A673 (cell line): ENCODE results near the gene HLCS. TPM values are rescaled to one million over a fixed set of nuclear protein-coding genes. Genes with fewer than 3 reads are reported as not detected.

Experiments used
- BruUV-seq: library from RNA; stranded (reverse); fragments of 400-500 nt; replicated peaks from 2 replicates; lab custom pipeline; 2021; lab: Mats Ljungman, UMichigan
- CTCF ChIA-PET: fragments of 300-600 bp; sonication (Branson Sonifier 250); formaldehyde crosslinking; loops from one replicate; lab custom pipeline; 2022; ENCODE audit warnings: antibody characterized with exemption; lab: Charles Lee
- POLR2A ChIA-PET: fragments of 300-600 bp; sonication (Branson Sonifier 250); formaldehyde crosslinking; loops from one replicate; lab custom pipeline; 2022; ENCODE audit warnings: antibody characterized with exemption; ENCODE audit not compliant: low non-redundant PET; lab: Charles Lee
- DNase-seq: peaks from one replicate; pipeline ENCODE4 v3.0.0-alpha.2; 2015; ENCODE audit warnings: low spot score
- H3K27ac ChIP-seq: fragments of 200-600 bp; sonication (generic); 2 replicates; pipeline ENCODE4 v1.5.1; 2016; ENCODE audit warnings: mixed run types, low read depth, mild to moderate bottlenecking, mixed read lengths, antibody characterized with exemption, low read length; ENCODE audit not compliant: poor library complexity, severe bottlenecking
- H3K27me3 ChIP-seq: fragments of 200-600 bp; sonication (generic); replicated peaks from 2 replicates; pipeline ENCODE4 v1.6.1; 2017; ENCODE audit warnings: mixed run types, low read depth, mild to moderate bottlenecking, mixed read lengths, antibody characterized with exemption, low read length; ENCODE audit not compliant: insufficient read depth, poor library complexity
- H3K36me3 ChIP-seq: fragments of 200-600 bp; sonication (generic); 2 replicates; pipeline ENCODE4 v1.6.1; 2016; ENCODE audit warnings: mixed run types, mild to moderate bottlenecking, mixed read lengths, antibody characterized with exemption, low read length; ENCODE audit not compliant: insufficient read depth, poor library complexity, severe bottlenecking
- H3K4me1 ChIP-seq: fragments of 200-600 bp; sonication (generic); 2 replicates; pipeline ENCODE4 v1.6.1; 2017; ENCODE audit warnings: mixed run types, mild to moderate bottlenecking, mixed read lengths, antibody characterized with exemption, low read length; ENCODE audit not compliant: insufficient read depth, poor library complexity, severe bottlenecking
- H3K4me3 ChIP-seq: fragments of 200-600 bp; sonication (generic); 2 replicates; pipeline ENCODE4 v1.5.1; 2016; ENCODE audit warnings: low read depth, mixed run types, mild to moderate bottlenecking, mixed read lengths, low read length; ENCODE audit not compliant: poor library complexity, severe bottlenecking
- H3K9me3 ChIP-seq: fragments of 200-600 bp; sonication (generic); 2 replicates; pipeline ENCODE4 v1.6.1; 2016; ENCODE audit warnings: mixed run types, low read depth, mild to moderate bottlenecking, mixed read lengths, antibody characterized with exemption, low read length; ENCODE audit not compliant: poor library complexity, severe bottlenecking
- EZH2 ChIP-seq: fragments of 200-600 bp; sonication (generic); IDR thresholded peaks from 2 replicates; pipeline ENCODE4 v1.6.1; 2017; ENCODE audit warnings: borderline replicate concordance, low read depth, mild to moderate bottlenecking, mixed read lengths, antibody characterized with exemption, low read length; ENCODE audit not compliant: poor library complexity, severe bottlenecking
- intact Hi-C: fragments of 100-400 bp; cut with micrococcal nuclease; formaldehyde crosslinking; loops from one replicate; pipeline ENCODE4 v1.10.0; 2022; ENCODE audit not compliant: unreplicated experiment
- total RNA-seq: library from RNA; stranded (reverse); gene quantifications from 2 replicates; pipeline ENCODE4 v1.2.3, GENCODE V29; 2021
- TF ChIP-seq, protein P1 (sequence below): fragments of 300-800, 200-600 bp; sonication (generic); conservative IDR thresholded peaks from 2 replicates; pipeline ENCODE4 v1.5.1; 2017; ENCODE audit warnings: low read depth, mild to moderate bottlenecking, antibody characterized with exemption, low read length, moderate library complexity, mixed read lengths

The HLCS gene
- total RNA-seq, 1 experiment from 2014 or later: 15.3 TPM

DNA sequence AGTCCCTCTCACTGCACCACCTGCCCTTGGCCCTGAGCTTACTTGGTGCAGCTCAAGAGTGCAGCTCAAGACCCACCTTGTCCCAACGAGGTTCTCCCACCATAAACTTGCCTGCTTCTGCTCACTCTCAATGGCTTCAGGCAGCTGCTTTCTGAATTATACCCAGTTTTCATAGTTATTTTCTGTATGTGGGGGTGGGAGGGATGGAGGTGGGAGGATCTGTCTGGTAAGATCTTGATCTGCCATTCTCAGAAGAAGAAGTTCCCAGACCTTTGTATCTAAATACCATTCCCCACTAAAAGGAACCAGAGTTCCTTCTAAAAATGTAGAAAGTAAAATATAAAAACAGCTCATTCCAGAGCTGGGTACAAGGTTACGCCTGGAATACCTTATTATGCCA, 156.0 kb downstream of the HLCS start:
- no peak for TF ChIP-seq EZH2
- TF ChIP-seq, protein P1, sequence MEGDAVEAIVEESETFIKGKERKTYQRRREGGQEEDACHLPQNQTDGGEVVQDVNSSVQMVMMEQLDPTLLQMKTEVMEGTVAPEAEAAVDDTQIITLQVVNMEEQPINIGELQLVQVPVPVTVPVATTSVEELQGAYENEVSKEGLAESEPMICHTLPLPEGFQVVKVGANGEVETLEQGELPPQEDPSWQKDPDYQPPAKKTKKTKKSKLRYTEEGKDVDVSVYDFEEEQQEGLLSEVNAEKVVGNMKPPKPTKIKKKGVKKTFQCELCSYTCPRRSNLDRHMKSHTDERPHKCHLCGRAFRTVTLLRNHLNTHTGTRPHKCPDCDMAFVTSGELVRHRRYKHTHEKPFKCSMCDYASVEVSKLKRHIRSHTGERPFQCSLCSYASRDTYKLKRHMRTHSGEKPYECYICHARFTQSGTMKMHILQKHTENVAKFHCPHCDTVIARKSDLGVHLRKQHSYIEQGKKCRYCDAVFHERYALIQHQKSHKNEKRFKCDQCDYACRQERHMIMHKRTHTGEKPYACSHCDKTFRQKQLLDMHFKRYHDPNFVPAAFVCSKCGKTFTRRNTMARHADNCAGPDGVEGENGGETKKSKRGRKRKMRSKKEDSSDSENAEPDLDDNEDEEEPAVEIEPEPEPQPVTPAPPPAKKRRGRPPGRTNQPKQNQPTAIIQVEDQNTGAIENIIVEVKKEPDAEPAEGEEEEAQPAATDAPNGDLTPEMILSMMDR: no peak
- no peak overlapping the region for H3K4me3 ChIP-seq
- no TSS peak for BruUV-seq
- H3K27me3 ChIP-seq: no peaks in the 10 kb centered on the region
- no peaks in the 10 kb centered on the region for H3K9me3 ChIP-seq
- no peaks in the 10 kb centered on the region for H3K36me3 ChIP-seq
- no peak for DNase-seq
- no peak overlapping the region for H3K27ac ChIP-seq
- CTCF ChIA-PET: no interaction called here
- intact Hi-C loops: no loop called here
- POLR2A ChIA-PET: no interaction called here
- H3K4me1 ChIP-seq: no peaks in the 10 kb centered on the region

DNA sequence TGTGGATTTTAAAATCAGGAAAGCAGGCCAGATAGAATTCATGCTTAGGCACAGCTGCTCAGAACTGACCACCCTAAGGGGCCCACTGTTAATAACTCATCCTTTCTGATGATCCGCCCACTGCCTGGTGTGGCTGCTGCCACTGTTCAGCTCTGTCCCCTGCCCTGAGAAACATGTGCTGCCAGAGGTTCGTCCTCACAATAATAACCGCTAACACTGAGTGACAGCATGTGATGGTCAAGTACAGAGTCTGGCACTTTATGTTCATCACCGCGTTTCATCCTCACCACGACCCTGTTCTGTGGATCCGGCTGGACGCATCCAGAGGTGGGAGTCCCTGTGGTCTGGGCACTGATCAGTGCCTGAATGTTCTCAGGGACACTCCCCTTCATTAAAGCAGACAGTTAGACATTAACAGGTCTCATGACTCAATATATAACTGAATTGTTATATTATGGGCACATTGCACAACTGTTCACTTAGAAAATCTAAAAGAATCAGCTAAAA, 159.0 kb downstream of the HLCS start:
- H3K27ac ChIP-seq: no peak overlapping the region
- BruUV-seq: no TSS peak
- no peaks in the 10 kb centered on the region for H3K27me3 ChIP-seq
- H3K4me3 ChIP-seq: no peak overlapping the region
- ChIA-PET CTCF (no interaction called here), POLR2A (no interaction called here)
- H3K9me3 ChIP-seq: no peaks in the 10 kb centered on the region
- H3K4me1 ChIP-seq: no peaks in the 10 kb centered on the region
- TF ChIP-seq, protein P1: no peak
- TF ChIP-seq EZH2: no peak
- intact Hi-C loops: no loop called here
- no peaks in the 10 kb centered on the region for H3K36me3 ChIP-seq
- DNase-seq: no peak

DNA sequence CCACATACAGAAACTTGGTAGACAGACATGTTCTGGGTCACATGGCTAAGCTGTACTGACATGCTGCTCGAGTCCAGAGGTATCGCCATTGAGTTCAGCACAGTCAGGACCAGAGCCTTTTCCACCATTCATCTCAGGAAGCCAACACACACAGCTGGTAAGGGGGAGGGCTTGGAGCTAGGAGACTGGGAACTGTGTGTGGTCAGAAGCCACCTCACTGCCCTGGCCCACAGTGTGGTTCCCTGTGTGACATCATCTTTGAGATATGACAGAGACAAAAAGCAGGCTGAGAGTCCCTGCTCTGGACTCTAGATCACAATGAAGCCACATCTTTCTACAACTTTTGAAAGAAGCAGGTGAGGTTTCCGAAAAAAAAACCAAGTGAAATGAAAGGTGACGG, 160.4 kb downstream of the HLCS start:
- POLR2A ChIA-PET: no interaction called here
- no peaks in the 10 kb centered on the region for H3K36me3 ChIP-seq
- no TSS peak for BruUV-seq
- intact Hi-C loops: no loop called here
- no peak overlapping the region for H3K4me3 ChIP-seq
- TF ChIP-seq, protein P1: no peak
- TF ChIP-seq EZH2: no peak
- H3K27me3 ChIP-seq: no peaks in the 10 kb centered on the region
- H3K9me3 ChIP-seq: no peaks in the 10 kb centered on the region
- no peaks in the 10 kb centered on the region for H3K4me1 ChIP-seq
- CTCF ChIA-PET: no interaction called here
- H3K27ac ChIP-seq: no peak overlapping the region
- DNase-seq: no peak
